ENCODE data around the gene FAH. TPM values are rescaled to one million over a fixed set of nuclear protein-coding genes. Genes with fewer than 3 reads are reported as not detected.

Gene FAH
- total RNA-seq, 2 donors from 2014 or later: 16.1 to 21.9 TPM

DNA sequence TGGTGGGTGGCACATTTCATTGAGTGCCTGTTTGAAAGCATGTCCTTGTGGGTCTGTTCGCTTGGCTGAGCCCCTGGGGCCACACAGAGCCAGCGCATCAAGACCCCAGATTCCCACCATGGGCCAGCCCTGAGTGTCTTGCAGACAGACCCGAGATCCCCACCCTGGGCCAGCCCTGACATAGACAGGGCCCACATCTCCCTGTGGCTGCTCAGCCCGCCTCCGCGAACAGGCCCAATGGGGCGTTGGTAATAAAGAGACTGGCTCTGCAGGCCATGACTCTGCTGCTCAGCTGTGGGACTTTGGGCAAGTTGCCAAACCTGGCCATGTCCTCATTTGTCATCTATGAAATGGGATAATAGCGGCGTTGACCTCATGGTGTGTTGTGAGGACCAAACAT is 22.6 kb downstream of the FAH start:
- Histone ChIP-seq H3K4me1 (ENCODE audit: control insufficient read depth in 1 of 2, low read depth in 2 of 2) (peaks cover 25 to 69% of the 10 kb centered on the region in 2 donors), H3K4me3 (no peak overlapping the region), H3K27ac (peak overlapping the region; percentile 93 to 95), H3K36me3 (no peaks in the 10 kb centered on the region), H3K27me3 (replicated peaks; ENCODE audit: insufficient read depth) (no peaks in the 10 kb centered on the region), H3K9me3 (no peaks in the 10 kb centered on the region)
- no peak for DNase-seq (ENCODE audit: low spot score)
- TF ChIP-seq, protein P1, sequence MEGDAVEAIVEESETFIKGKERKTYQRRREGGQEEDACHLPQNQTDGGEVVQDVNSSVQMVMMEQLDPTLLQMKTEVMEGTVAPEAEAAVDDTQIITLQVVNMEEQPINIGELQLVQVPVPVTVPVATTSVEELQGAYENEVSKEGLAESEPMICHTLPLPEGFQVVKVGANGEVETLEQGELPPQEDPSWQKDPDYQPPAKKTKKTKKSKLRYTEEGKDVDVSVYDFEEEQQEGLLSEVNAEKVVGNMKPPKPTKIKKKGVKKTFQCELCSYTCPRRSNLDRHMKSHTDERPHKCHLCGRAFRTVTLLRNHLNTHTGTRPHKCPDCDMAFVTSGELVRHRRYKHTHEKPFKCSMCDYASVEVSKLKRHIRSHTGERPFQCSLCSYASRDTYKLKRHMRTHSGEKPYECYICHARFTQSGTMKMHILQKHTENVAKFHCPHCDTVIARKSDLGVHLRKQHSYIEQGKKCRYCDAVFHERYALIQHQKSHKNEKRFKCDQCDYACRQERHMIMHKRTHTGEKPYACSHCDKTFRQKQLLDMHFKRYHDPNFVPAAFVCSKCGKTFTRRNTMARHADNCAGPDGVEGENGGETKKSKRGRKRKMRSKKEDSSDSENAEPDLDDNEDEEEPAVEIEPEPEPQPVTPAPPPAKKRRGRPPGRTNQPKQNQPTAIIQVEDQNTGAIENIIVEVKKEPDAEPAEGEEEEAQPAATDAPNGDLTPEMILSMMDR (IDR thresholded peaks at IDR 0.05): no peak
- no peak for ATAC-seq (ENCODE audit: insufficient number of reproducible peaks, low FRiP score, low read depth)

DNA sequence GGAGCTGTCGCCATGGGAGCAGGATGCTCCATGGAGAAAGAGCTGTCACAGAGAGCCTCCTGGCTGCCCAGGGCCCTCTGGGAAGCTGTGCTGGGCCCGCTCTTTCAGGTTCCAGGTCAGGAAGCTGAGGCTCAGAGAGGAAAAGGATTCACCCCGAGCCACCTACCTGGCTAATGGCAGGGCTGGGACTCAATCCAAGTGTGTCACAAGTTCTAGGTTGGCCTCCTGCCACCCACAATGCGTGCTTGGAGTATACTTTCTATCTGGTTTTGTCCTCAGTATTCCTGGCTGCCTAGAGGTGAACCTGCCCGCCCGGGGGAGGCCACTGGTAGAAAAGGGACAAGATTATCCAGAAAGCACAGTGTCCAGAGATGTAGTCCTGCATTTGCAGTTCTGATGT is 23.6 kb downstream of the FAH start:
- Histone ChIP-seq H3K27ac (peak overlapping the region; percentile 27 to 93), H3K36me3 (no peaks in the 10 kb centered on the region), H3K4me1 (ENCODE audit: control insufficient read depth in 1 of 2, low read depth in 2 of 2) (peaks cover 25 to 70% of the 10 kb centered on the region in 2 donors), H3K27me3 (replicated peaks; ENCODE audit: insufficient read depth) (no peaks in the 10 kb centered on the region), H3K4me3 (no peak overlapping the region), H3K9me3 (no peaks in the 10 kb centered on the region)
- ATAC-seq (ENCODE audit: insufficient number of reproducible peaks, low FRiP score, low read depth) (no peak), DNase-seq (ENCODE audit: low spot score) (no peak)
- TF ChIP-seq, protein P1 (IDR thresholded peaks at IDR 0.05): no peak

DNA sequence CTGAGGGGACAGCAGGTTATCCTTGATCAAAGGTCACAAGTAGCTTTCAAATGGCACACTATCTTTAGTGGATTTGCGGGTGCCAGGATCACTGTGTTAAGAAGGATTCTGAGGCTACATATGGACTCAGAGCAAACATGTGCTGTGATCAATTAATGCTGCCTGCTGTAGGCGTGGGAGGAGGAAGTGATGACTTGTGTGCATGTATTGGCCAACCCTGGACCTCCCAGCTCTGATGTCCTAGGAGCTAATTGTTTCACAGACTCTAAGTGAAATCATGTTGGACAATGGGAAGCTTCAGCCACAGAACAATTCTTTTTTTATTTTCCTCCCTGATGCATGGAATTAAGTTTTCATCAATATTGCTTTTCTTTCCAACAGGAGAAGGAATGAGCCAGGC is 24.4 kb downstream of the FAH start:
- Histone ChIP-seq H3K36me3 (no peaks in the 10 kb centered on the region), H3K27me3 (replicated peaks; ENCODE audit: insufficient read depth) (no peaks in the 10 kb centered on the region), H3K4me3 (no peak overlapping the region), H3K27ac (peak overlapping the region; percentile 2 to 93), H3K9me3 (no peaks in the 10 kb centered on the region), H3K4me1 (ENCODE audit: control insufficient read depth in 1 of 2, low read depth in 2 of 2) (peaks cover 25 to 75% of the 10 kb centered on the region in 2 donors)
- TF ChIP-seq, protein P1 (IDR thresholded peaks at IDR 0.05): no peak
- ATAC-seq (ENCODE audit: insufficient number of reproducible peaks, low FRiP score, low read depth) (no peak), DNase-seq (ENCODE audit: low spot score) (no peak)

DNA sequence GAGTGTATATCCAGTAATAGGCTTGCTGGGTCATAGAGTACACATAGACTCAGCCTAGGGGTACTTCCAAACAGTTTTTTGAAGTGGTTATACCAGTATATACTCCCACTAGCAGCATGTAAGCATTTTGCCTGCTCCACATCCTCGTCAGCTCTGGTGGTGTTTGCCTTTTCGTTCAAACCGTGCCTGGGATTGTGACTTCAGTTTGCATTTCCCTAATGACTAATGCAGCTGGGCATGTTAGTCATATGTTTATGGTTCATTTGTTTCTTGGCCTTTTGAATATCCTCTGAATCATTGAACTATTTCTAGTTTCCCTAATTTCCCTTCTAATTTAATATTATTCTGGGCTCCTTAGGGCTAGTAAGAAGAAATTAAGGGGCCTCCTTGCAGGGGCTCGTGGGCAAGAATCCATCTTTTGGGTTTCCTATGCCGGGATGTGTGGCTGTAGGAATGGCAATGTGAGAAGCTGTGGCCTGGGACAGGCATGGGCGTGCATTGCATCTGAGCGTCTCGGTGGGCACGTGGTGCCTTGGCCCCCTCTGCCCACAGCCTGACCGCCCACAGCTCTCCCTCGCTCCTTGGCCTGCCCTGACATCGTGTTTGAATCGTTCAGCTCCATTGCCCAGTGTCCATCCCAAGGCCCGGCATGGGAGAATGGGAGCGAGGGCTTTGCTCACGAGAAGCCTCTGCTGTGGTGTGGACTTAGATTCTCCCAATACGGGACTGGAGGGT is 26.4 kb downstream of the FAH start:
- peak; percentile 78 for ATAC-seq (ENCODE audit: insufficient number of reproducible peaks, low FRiP score, low read depth)
- H3K9me3 ChIP-seq: no peaks in the 10 kb centered on the region
- H3K4me1 ChIP-seq (ENCODE audit: control insufficient read depth in 1 of 2, low read depth in 2 of 2): peaks cover 15 to 71% of the 10 kb centered on the region in 2 donors
- peak overlapping the region; percentile 31 for H3K4me3 ChIP-seq
- peak overlapping the region; percentile 72 to 78 for H3K27ac ChIP-seq
- TF ChIP-seq, protein P1 (IDR thresholded peaks at IDR 0.05): no peak
- H3K27me3 ChIP-seq (replicated peaks; ENCODE audit: insufficient read depth): no peaks in the 10 kb centered on the region
- H3K36me3 ChIP-seq: no peaks in the 10 kb centered on the region
- DNase-seq (ENCODE audit: low spot score): peak; percentile 30

DNA sequence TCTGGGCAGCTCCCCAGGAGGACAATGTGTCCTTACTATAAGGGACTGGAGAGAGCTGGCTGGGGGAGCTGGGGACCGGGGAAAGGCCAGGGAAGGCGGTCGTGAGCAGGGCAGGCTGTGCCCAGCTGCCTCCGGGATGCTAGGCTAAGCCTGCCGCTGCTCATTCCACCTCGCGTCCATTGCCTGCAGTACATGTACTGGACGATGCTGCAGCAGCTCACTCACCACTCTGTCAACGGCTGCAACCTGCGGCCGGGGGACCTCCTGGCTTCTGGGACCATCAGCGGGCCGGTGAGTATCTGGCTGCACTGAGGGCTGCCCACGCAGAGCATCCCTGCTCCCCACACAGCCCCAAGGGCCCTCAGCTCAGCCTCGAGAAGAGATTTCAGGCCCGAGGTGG is 27.1 kb downstream of the FAH start:
- DNase-seq (ENCODE audit: low spot score) (no peak), ATAC-seq (ENCODE audit: insufficient number of reproducible peaks, low FRiP score, low read depth) (no peak)
- TF ChIP-seq, protein P1 (IDR thresholded peaks at IDR 0.05): no peak
- Histone ChIP-seq H3K27ac (peak overlapping the region; percentile 72 to 78), H3K36me3 (no peaks in the 10 kb centered on the region), H3K4me3 (no peak overlapping the region), H3K27me3 (replicated peaks; ENCODE audit: insufficient read depth) (no peaks in the 10 kb centered on the region), H3K4me1 (ENCODE audit: control insufficient read depth in 1 of 2, low read depth in 2 of 2) (peaks cover 11 to 64% of the 10 kb centered on the region in 2 donors), H3K9me3 (no peaks in the 10 kb centered on the region)
